ENCODE results near the gene MICAL3.
"Not testable (repeated sequence)": the region's sequence is repeated elsewhere in the genome, so short reads cannot be mapped to it uniquely, and the experiment has no call there.

MICAL3 gene

GRCh38 chr22:17881366-17881765 is 143.0 kb downstream of the MICAL3 start:
- Mint-ChIP-seq H3K27me3 (ENCODE audit: low read depth, poor library complexity) (peaks cover 4% of the 10 kb centered on the region), H3K4me3 (no peak overlapping the region), H3K27ac (no peak overlapping the region), H3K36me3 (ENCODE audit: low read depth) (peaks cover 13% of the 10 kb centered on the region), H3K9me3 (no peaks in the 10 kb centered on the region), H3K4me1 (peaks cover 23% of the 10 kb centered on the region)
- TF ChIP-seq, protein P1, sequence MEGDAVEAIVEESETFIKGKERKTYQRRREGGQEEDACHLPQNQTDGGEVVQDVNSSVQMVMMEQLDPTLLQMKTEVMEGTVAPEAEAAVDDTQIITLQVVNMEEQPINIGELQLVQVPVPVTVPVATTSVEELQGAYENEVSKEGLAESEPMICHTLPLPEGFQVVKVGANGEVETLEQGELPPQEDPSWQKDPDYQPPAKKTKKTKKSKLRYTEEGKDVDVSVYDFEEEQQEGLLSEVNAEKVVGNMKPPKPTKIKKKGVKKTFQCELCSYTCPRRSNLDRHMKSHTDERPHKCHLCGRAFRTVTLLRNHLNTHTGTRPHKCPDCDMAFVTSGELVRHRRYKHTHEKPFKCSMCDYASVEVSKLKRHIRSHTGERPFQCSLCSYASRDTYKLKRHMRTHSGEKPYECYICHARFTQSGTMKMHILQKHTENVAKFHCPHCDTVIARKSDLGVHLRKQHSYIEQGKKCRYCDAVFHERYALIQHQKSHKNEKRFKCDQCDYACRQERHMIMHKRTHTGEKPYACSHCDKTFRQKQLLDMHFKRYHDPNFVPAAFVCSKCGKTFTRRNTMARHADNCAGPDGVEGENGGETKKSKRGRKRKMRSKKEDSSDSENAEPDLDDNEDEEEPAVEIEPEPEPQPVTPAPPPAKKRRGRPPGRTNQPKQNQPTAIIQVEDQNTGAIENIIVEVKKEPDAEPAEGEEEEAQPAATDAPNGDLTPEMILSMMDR (IDR thresholded peaks at IDR 0.05) = no peak
- DNase-seq = no peak

DNA sequence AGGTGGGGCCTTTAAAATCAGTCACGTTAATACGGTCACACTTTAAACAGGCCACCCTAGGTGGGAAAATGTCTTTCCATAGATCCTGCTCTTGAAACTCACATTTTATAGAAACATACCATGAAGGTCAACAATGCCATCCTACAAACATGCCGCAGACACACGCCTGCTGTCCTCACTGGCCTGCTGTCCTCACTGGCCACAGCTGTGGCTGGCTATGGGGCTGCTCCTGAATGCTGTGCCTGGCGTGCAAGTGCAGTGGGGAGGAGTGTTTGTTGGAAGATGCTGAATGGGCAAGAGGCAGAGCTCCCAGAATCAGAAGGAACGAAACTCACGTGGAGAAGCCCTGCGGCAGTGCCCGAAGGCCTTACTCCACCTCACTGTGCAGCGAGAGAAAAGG is 143.9 kb downstream of the MICAL3 start:
- Mint-ChIP-seq H3K4me3 (no peak overlapping the region), H3K27ac (peak overlapping the region; percentile 61), H3K27me3 (ENCODE audit: low read depth, poor library complexity) (peaks cover 4% of the 10 kb centered on the region), H3K36me3 (ENCODE audit: low read depth) (peaks cover 6% of the 10 kb centered on the region), H3K4me1 (peaks cover 23% of the 10 kb centered on the region), H3K9me3 (no peaks in the 10 kb centered on the region)
- DNase-seq = no peak
- TF ChIP-seq, protein P1 (IDR thresholded peaks at IDR 0.05) = no peak

DNA sequence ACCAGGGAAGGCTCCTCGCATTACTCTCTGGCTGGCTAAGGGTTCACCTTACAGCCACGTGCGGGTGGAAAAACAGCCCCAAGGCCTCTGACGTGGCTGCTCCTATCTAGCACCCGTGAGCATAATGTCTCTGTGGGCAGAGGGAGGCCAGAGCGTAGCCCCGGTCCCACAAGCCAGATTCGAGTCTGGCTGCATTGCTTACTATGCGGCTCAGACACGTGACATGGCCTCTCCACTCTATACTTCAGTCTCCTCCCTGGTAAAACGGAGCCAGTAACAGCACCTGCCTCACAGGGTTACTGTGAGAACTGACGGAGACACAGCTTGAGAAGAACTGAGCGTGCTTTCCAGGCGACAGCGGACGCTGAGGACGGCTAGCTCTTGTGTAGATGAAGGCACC is 144.3 kb downstream of the MICAL3 start:
- peaks cover 22% of the 10 kb centered on the region for H3K4me1 Mint-ChIP-seq
- no peak overlapping the region for H3K4me3 Mint-ChIP-seq
- peaks cover 2% of the 10 kb centered on the region for H3K36me3 Mint-ChIP-seq (ENCODE audit: low read depth)
- DNase-seq = no peak
- H3K27ac Mint-ChIP-seq = no peak overlapping the region
- no peaks in the 10 kb centered on the region for H3K9me3 Mint-ChIP-seq
- TF ChIP-seq, protein P1 (IDR thresholded peaks at IDR 0.05) = no peak
- H3K27me3 Mint-ChIP-seq (ENCODE audit: low read depth, poor library complexity) = peaks cover 4% of the 10 kb centered on the region

GRCh38 chr22:17878941-17879340 is 145.4 kb downstream of the MICAL3 start:
- H3K27ac Mint-ChIP-seq = no peak overlapping the region

DNA sequence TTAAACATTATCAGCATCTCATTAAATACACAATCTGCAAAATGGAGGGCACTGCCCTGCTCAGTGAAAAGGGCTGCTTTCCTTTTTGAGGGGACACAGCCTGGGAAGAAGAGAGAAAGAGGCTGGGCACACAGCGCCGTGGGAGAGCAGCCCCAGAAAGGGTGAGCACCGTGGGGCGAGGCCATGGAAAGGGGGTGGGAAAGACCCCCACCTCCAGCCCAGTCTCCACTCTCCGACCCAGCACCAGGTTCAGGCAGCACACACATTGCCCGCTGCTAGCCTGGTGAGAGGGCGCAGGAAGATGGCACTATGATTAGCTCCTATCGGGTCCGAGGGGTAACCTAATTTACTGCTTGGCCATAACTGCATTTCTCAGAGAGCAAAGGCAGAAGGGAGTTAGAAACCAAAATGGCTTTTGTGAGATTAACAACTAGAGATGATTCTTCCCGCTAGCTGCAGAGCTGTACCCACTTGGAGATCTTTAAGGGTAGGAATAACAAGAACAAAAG is 146.1 kb downstream of the MICAL3 start:
- Mint-ChIP-seq H3K4me3 (no peak overlapping the region), H3K36me3 (ENCODE audit: low read depth) (no peaks in the 10 kb centered on the region), H3K27me3 (ENCODE audit: low read depth, poor library complexity) (peaks cover 4% of the 10 kb centered on the region), H3K27ac (no peak overlapping the region), H3K4me1 (peaks cover 4% of the 10 kb centered on the region), H3K9me3 (no peaks in the 10 kb centered on the region)
- TF ChIP-seq, protein P1 (IDR thresholded peaks at IDR 0.05) = no peak
- no peak for DNase-seq

More at GRCh38 chr22:17878941-17879340, 145.4 kb downstream of the MICAL3 start:
- Mint-ChIP-seq H3K27me3 (ENCODE audit: low read depth, poor library complexity) (peaks cover 4% of the 10 kb centered on the region), H3K4me1 (peaks cover 11% of the 10 kb centered on the region), H3K9me3 (no peaks in the 10 kb centered on the region), H3K4me3 (no peak overlapping the region), H3K36me3 (ENCODE audit: low read depth) (no peaks in the 10 kb centered on the region)
- TF ChIP-seq, protein P1 (IDR thresholded peaks at IDR 0.05) = no peak
- DNase-seq = no peak

- not testable (repeated sequence) for H3K4me1 Mint-ChIP-seq; H3K4me3 Mint-ChIP-seq; DNase-seq; H3K36me3 Mint-ChIP-seq (ENCODE audit: low read depth); H3K27ac Mint-ChIP-seq; H3K27me3 Mint-ChIP-seq (ENCODE audit: low read depth, poor library complexity); H3K9me3 Mint-ChIP-seq
Measured at GRCh38 chr22:17876878-17877855, 147.2 kb downstream of the MICAL3 start.
